Epithelial cell of esophagus (primary cell): Measurements from ENCODE around the gene HMCN1.

Experiments used
- DNase-seq: peaks from one replicate; pipeline ENCODE4 v3.0.0; 2010; ENCODE audit warnings: low read depth
- H3K4me3 ChIP-seq: 2 replicates; pipeline ENCODE4 v1.5.1; 2011; ENCODE audit warnings: mild to moderate bottlenecking, low read length, control low read depth
- CTCF ChIP-seq: IDR thresholded peaks from 2 replicates; pipeline ENCODE4 v1.5.1; 2011; ENCODE audit warnings: low read depth, mild to moderate bottlenecking, low read length, control low read depth, inconsistent platforms; ENCODE audit not compliant: insufficient read depth; ENCODE audit errors: missing control alignments

Gene HMCN1

DNA sequence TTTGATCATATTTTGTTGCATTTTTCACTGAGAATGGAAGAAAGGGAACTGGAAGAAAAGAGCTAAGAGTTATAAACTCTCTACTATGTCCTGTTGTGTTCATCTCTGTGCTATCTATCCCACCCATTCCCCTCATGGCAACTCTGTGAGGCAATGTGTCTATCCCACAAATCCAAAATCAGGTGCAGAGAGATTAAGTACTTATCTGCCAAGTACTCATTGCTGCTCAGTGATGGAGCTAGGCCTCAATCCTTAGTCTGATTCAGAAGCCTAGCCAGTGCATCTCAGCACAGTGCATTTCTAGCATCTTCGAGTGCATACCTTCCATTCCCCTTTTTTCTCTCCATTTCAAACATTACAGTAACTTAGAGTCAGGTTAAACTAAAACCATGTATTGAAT lies 370.3 kb downstream of the HMCN1 start:
- no peak overlapping the region for H3K4me3 ChIP-seq
- no peak for TF ChIP-seq CTCF
- no peak for DNase-seq

DNA sequence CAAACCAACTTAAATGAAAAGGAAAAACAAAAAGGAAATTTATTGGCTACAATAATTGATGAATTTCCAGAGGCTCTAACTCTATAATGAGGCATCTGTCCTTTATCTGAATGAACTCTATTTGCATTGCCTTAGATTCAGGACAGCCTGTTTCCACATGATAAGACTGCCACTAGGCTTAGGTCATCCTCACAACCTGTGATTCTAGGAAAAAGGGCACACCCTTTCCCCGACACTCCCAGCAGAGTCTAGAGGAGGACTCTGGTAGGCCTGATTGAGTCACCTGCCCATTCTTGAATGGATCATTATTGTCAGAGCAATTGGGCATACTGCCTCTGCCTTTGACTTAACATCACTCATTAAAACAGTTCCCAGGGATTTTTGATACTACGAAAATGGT lies 378.1 kb downstream of the HMCN1 start:
- no peak overlapping the region for H3K4me3 ChIP-seq
- TF ChIP-seq CTCF = no peak
- DNase-seq = peak; percentile 83

DNA sequence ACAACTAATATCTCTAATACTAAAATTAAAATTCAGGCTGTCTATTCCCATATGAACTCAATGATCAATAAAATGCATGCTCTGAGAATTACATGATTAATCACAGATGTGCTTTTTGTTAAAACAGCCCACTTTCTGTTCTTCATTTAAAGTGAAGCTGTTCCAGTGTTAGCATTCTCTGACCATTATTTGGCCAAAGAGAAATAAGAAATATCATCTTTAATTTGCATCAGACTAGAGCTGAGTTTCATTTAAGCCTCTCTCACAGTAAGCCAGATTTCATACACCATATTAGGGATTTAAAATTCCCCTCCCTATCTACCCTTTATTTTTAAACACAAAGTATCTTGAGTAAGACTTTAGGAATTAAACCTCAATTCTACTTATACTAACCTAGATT lies 379.3 kb downstream of the HMCN1 start:
- no peak for TF ChIP-seq CTCF
- no peak overlapping the region for H3K4me3 ChIP-seq
- DNase-seq = no peak

- no peak for DNase-seq
- TF ChIP-seq CTCF = no peak
- H3K4me3 ChIP-seq = no peak overlapping the region
Observed at GRCh38 chr1:186118724-186119123, 384.5 kb downstream of the HMCN1 start.

GRCh38 chr1:186122837-186123236 lies 388.6 kb downstream of the HMCN1 start:
- no peak overlapping the region for H3K4me3 ChIP-seq
- no peak for TF ChIP-seq CTCF
- DNase-seq = no peak

- no peak for DNase-seq
- no peak overlapping the region for H3K4me3 ChIP-seq
- no peak for TF ChIP-seq CTCF
Observed at GRCh38 chr1:186125035-186125434, 390.8 kb downstream of the HMCN1 start.

- TF ChIP-seq CTCF = no peak
- DNase-seq = no peak
- H3K4me3 ChIP-seq = no peak overlapping the region
Observed at GRCh38 chr1:186125511-186125910, 391.3 kb downstream of the HMCN1 start.
